Stimulated activated CD4-positive, alpha-beta T cell treated with anti-CD3 and anti-CD28 coated beads, Interleukin-1b, Interleukin-23, amount 100 ng/mL, for 48 hours (primary cell): ENCODE data around the gene PLSCR4.
A peak's percentile ranks its signal among the peaks of the same experiment; 100 is the strongest.
"Not testable (repeated sequence)": the region's sequence is repeated elsewhere in the genome, so short reads cannot be mapped to it uniquely, and the experiment has no call there.

ENCODE experiments used
- DNase-seq: peaks from one replicate; pipeline ENCODE4 v3.0.0-alpha.2; 2020

Gene PLSCR4

GRCh38 chr3:146246526-146246925, 4.4 kb downstream of the PLSCR4 start:
- DNase-seq = no peak

- DNase-seq = no peak
Measured at GRCh38 chr3:146243559-146243958, 7.3 kb downstream of the PLSCR4 start.

DNA sequence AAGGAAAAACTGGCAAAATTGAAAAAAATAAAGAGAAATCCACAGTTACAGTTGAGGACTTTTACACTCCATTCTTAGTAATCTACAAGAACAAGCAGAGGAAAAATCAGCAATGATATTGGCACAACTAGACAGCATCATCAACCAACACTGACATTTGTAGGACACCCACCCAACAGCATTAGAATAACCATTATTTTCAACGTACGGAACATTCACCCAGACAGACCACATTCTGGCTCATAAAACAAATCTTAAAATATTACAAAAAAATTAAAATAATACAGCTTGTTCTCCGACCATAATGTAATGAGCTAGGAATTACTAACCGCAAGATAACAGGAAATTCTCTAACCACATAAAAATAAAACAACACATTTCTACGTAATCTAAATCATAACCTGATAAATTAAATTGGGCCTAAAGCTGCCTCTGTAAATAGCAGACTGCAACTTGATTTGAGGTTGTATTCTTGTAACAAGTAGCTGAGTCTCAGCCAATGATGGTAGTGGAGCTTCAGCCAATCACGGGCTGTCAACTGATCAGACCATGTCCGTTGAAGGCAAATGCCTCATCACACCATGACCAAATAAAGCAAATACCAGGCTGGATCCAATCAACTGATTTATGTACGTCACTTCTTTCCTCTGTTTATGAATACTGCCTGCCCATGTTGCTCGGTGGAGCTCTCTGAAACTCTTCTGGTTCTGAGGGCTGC, 9.2 kb downstream of the PLSCR4 start:
- DNase-seq = no peak

GRCh38 chr3:146233487-146233886, 17.4 kb downstream of the PLSCR4 start:
- DNase-seq = no peak

- DNase-seq = no peak
Measured at GRCh38 chr3:146227486-146227885, 23.4 kb downstream of the PLSCR4 start.

GRCh38 chr3:146226881-146227280, 24.0 kb downstream of the PLSCR4 start:
- DNase-seq = no peak

DNA sequence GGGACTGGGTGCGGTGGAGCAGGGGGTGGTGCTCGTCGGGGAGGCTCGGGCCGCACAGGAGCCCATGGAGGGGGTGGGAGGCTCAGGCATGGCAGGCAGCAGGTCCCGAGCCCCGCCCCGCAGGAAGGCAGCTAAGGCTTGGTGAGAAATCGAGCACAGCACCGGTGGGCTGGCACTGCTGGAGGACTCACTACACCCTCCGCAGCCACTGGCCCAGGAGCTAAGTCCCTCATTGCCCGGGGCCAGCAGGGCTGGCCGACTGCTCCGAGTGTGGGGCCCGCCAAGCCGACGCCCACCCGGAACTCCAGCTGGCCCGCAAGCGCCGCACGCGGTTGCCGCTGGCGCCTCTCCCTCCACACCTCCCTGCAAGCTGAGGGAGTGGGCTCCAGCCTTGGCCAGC, 25.4 kb downstream of the PLSCR4 start:
- not testable (repeated sequence) for DNase-seq

DNA sequence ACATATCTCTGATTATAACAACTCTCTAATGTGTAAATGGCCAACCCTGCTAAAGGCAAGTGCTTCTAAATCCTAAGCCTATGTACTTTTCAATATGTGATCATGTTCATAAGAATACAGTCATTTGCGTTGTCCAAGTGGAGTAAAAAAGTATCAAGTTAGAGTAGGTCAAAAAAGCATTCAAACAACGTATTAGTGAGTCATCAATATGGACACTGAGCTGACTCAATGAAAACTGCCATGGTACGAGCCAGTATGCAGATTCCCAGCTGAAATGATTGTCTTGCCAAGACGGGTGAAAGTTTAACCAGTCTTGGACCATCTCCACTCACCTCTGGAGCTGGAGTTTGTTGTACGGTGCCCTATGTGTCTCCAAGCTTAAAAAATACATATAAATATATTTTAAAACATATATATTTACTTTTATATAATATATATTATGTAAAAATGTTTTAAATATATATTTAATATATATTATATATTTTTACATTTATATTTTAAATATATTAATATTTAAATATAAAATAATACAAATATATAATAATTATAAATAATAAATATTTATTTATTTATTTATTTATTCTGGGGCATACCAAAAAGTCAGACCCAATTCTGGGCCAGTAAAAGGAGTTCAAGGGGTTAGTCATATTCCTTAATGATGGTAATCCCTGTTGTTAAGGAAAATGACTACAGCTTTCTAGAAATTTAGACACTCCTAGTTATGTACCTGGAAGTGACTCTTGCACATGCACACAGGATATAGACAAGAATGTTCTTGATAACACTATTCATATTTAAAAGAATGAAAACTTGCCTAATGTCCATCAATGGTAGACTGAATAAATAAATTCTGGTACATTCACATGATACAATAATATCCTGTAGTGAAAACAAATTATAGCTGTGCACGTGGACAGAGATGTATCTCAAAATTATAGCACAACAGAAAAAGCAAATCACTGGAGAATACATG, 27.2 kb downstream of the PLSCR4 start:
- no peak for DNase-seq

GRCh38 chr3:146222204-146223046, 28.5 kb downstream of the PLSCR4 start:
- DNase-seq = no peak

DNA sequence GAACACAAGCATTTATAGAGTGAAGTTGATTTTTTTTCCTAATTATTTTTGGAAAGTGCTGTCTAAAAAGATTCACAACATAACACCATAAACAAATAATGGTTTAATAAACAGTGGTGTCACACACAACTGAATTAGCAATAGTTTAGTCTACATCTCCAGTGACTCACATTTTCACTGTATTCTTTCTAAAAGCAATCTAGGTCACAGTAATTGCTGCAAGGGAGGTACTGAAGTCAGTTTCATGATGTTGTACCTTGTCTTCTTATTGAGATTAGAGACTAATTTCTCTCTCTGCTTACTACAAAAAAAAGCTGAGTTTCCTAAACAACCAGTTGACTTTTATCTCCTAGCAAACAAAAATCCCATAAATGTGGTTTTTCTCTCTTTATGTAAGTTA, 29.6 kb downstream of the PLSCR4 start:
- no peak for DNase-seq

- DNase-seq = peak; percentile 1
Measured at GRCh38 chr3:146218880-146219866, 31.7 kb downstream of the PLSCR4 start.

DNA sequence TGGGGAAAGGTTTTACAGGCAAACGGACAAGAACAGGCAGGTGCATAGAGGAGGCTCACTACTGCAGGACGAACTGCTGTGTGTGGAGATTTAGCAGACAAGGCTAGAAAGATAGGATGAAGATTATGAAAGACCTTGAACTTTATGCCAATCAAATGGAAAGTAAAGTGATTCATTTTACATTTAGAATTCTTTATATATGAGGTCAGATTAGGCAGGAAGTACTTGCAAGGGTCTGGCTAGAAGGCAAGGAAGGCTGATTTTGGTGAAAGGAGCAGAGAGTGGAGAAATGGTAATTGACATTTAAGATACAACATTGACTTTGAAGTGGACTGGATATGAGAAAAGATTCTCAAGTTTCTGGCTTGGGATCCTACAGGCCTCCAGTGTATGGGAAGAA, 33.6 kb downstream of the PLSCR4 start:
- DNase-seq = no peak

GRCh38 chr3:146214493-146214892, 36.4 kb downstream of the PLSCR4 start:
- DNase-seq = no peak

GRCh38 chr3:146209371-146209770, 41.5 kb downstream of the PLSCR4 start:
- no peak for DNase-seq

DNA sequence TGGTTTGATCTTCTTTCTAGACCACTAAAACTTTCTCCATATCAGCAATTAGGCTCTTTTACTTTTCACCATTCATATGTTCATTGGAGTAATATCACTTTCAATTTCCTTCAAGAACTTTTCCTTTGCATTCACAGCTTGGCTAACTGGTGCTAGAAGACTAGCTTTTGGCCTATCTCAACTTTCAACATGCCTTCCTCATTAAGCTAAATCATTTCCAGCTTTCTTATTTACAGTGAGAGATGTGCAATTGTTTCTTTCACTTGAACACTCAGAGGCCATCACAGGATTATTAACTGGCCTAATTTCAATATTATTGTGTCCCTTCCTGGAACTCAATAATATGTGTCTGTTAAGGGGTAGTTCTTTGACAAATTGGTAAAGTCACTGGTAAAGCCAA, 47.1 kb downstream of the PLSCR4 start:
- no peak for DNase-seq

- DNase-seq = no peak
Measured at GRCh38 chr3:146200461-146201220, 50.3 kb downstream of the PLSCR4 start.

GRCh38 chr3:146199762-146200161, 51.1 kb downstream of the PLSCR4 start:
- DNase-seq = no peak

DNA sequence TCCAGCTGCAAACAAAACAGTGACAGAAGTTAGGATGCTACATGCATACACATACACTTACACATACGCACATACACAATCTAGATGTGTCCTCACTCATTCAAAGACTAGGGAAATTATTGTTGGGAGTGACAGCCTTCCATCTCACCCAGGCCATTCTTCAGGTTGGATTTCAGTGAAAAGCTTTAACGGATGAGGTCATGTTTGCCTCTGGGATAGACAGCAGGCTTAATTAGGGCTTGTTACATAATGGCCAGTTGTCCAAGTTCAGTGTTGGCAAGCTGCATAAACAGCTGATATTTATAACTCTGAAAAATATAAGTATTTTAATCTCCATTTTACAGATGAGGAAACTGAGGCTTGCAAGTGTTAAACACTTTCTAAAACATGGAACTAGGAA, 54.1 kb downstream of the PLSCR4 start:
- DNase-seq = no peak

DNA sequence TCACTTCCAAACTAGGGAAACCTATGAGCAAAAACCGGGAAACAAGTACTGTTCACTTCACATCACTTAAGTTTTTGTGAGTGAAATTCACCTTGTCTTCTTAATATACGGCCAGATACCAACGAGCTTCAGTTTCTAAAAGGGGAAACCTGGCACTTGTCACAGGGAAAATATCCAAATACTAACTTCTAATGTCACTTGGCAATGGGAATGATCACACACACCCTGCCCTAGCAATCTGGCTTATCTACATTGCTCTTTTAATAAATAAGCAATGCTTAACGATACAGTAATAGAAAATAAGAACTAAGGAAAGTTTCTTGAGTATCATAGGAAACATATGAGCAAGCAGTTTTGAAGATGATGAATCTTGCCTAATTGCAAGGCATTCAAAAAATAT, 55.3 kb downstream of the PLSCR4 start:
- DNase-seq = no peak

- no peak for DNase-seq
Measured at GRCh38 chr3:146195030-146195429, 55.9 kb downstream of the PLSCR4 start.

- no peak for DNase-seq
Measured at GRCh38 chr3:146191051-146191450, 59.9 kb downstream of the PLSCR4 start.
